GM12875 (cell line): ENCODE results near the gene EIF2S2.

Experiments used
- H3K4me3 ChIP-seq: one replicate; pipeline ENCODE4 v1.5.1; 2011; ENCODE audit warnings: low read depth, low read length, control low read depth
- CTCF ChIP-seq: IDR thresholded peaks from 2 replicates; pipeline ENCODE4 v1.5.1; 2011; ENCODE audit warnings: low read depth, mild to moderate bottlenecking, control low read depth, inconsistent platforms, low read length, moderate library complexity, borderline replicate concordance; ENCODE audit not compliant: insufficient read depth

Gene EIF2S2

GRCh38 chr20:34093895-34094294, 18.1 kb downstream of the EIF2S2 start:
- TF ChIP-seq CTCF, result no peak
- H3K4me3 ChIP-seq, result no peak overlapping the region

GRCh38 chr20:34091637-34092200, 20.3 kb downstream of the EIF2S2 start:
- no peak for TF ChIP-seq CTCF
- H3K4me3 ChIP-seq, result no peak overlapping the region

GRCh38 chr20:34090645-34091044, 21.4 kb downstream of the EIF2S2 start:
- TF ChIP-seq CTCF, result no peak
- H3K4me3 ChIP-seq, result no peak overlapping the region

- no peak for TF ChIP-seq CTCF
- H3K4me3 ChIP-seq, result no peak overlapping the region
Observed at GRCh38 chr20:34089655-34090345, 22.2 kb downstream of the EIF2S2 start.

GRCh38 chr20:34089175-34089479, 22.9 kb downstream of the EIF2S2 start:
- TF ChIP-seq CTCF, result no peak

GRCh38 chr20:34088305-34089174, 23.5 kb downstream of the EIF2S2 start:
- no peak for TF ChIP-seq CTCF

More at GRCh38 chr20:34089175-34089479, 22.9 kb downstream of the EIF2S2 start:
- no peak overlapping the region for H3K4me3 ChIP-seq

More at GRCh38 chr20:34088305-34089174, 23.5 kb downstream of the EIF2S2 start:
- no peak overlapping the region for H3K4me3 ChIP-seq
